GM12878 (cell line): ENCODE data around the gene TRIM54. TPM values are rescaled to one million over a fixed set of nuclear protein-coding genes. Genes with fewer than 3 reads are reported as not detected.

Source experiments
- ATAC-seq: fragments of 200-7000 bp; cut with Tn5 transposase; 3 replicates; pipeline ENCODE4 v1.9.1; 2020; ENCODE audit warnings: mild to moderate bottlenecking, moderate library complexity
- BruUV-seq: library from RNA; stranded (reverse); fragments of 400-500 nt; replicated peaks from 2 replicates; lab custom pipeline; 2021; lab: Mats Ljungman, UMichigan
- CTCF ChIA-PET: fragments of 300-600 bp; sonication (Branson Sonifier 250); formaldehyde crosslinking; extraction: SDS; loops from one replicate; lab custom pipeline; 2021; ENCODE audit warnings: inconsistent platforms; lab: Yijun Ruan, JAX
- POLR2A ChIA-PET: fragments of 350-600 bp; formaldehyde crosslinking; extraction: SDS; loops from one replicate; lab custom pipeline; 2021; ENCODE audit warnings: inconsistent platforms; lab: Charles Lee
- RAD21 ChIA-PET: fragments of 300-600 bp; sonication (Branson Sonifier 250); formaldehyde crosslinking; loops from one replicate; lab custom pipeline; 2023; ENCODE audit warnings: antibody characterized with exemption; ENCODE audit not compliant: unreplicated experiment; lab: Charles Lee
- SMC1A ChIA-PET: fragments of 300-600 bp; sonication (Branson Sonifier 250); formaldehyde crosslinking; loops from one replicate; lab custom pipeline; 2023; ENCODE audit not compliant: unreplicated experiment, uncharacterized antibody; lab: Charles Lee
- DNase-seq: peaks from one replicate; pipeline ENCODE4 v3.0.0-alpha.2; 2011; ENCODE audit warnings: low read depth, low spot score
- FAIRE-seq: peaks from 3 replicates; lab custom pipeline; 2011; peaks lifted over from hg19 to GRCh38; lab: Jason Lieb, UNC
- H2AFZ ChIP-seq: 2 replicates; pipeline ENCODE4 v1.6.0; 2011; ENCODE audit warnings: low read depth, low read length, control low read depth; ENCODE audit not compliant: control insufficient read depth
- H3K27ac ChIP-seq: 2 replicates; pipeline ENCODE4 v1.5.1; 2011; ENCODE audit warnings: control low read depth; ENCODE audit not compliant: control insufficient read depth, insufficient read depth
- H3K27me3 ChIP-seq, 2 experiments: replicated peaks in 1 of 2; 2 replicates each; pipeline versions ENCODE4 v1.6.0 to v1.6.1; 2011; ENCODE audit warnings: low read length in 1 of 2; ENCODE audit not compliant: control insufficient read depth in 2 of 2, insufficient read depth in 2 of 2
- H3K36me3 ChIP-seq, 2 experiments: 2 replicates each; pipeline ENCODE4 v1.5.1; 2011; ENCODE audit warnings: low read length in 1 of 2; ENCODE audit not compliant: control insufficient read depth in 2 of 2, insufficient read depth in 2 of 2
- H3K4me1 ChIP-seq: 2 replicates; pipeline ENCODE4 v1.6.1; 2011; ENCODE audit warnings: mild to moderate bottlenecking, low read length, moderate library complexity, mixed read lengths; ENCODE audit not compliant: control insufficient read depth, insufficient read depth
- H3K4me2 ChIP-seq: 2 replicates; pipeline ENCODE4 v1.6.0; 2011; ENCODE audit warnings: control low read depth; ENCODE audit not compliant: control insufficient read depth, insufficient read depth
- H3K4me3 ChIP-seq: fragments of 200-600 bp; sonication (generic); 2 replicates; pipeline ENCODE4 v1.5.1; 2016
- H3K79me2 ChIP-seq: 2 replicates; pipeline ENCODE4 v1.6.0; 2011; ENCODE audit warnings: low read length; ENCODE audit not compliant: control insufficient read depth, insufficient read depth
- H3K9ac ChIP-seq: 2 replicates; pipeline ENCODE4 v1.8.0; 2011; ENCODE audit warnings: low read length, control low read depth, mixed read lengths; ENCODE audit not compliant: control insufficient read depth, insufficient read depth
- H3K9me3 ChIP-seq: replicated peaks from 3 replicates; pipeline ENCODE4 v1.5.1; 2011; ENCODE audit warnings: mild to moderate bottlenecking, low read length; ENCODE audit not compliant: control insufficient read depth, insufficient read depth
- H4K20me1 ChIP-seq: 2 replicates; pipeline ENCODE4 v1.6.0; 2011; ENCODE audit not compliant: control insufficient read depth, insufficient read depth
- NBN ChIP-seq: fragments of 450-650 bp; IDR thresholded peaks from 2 replicates; pipeline ENCODE4 v1.6.1; 2016
- PAX5 ChIP-seq: IDR thresholded peaks from 2 replicates; pipeline ENCODE4 v1.6.1; 2011; ENCODE audit warnings: low read depth, low read length, borderline replicate concordance
- SMAD1 ChIP-seq: fragments of 450-650 bp; IDR thresholded peaks from 2 replicates; pipeline ENCODE4 v1.6.1; 2018; ENCODE audit warnings: mild to moderate bottlenecking, low read depth; ENCODE audit not compliant: partially characterized antibody
- SP1 ChIP-seq: IDR thresholded peaks from one replicate; pipeline ENCODE4 v1.6.1; 2011; ENCODE audit warnings: low read depth, low read length
- SREBF2 ChIP-seq: IDR thresholded peaks from 2 replicates; pipeline ENCODE4 v1.6.1; 2012; ENCODE audit warnings: mild to moderate bottlenecking, low read length
- STAT3 ChIP-seq: IDR thresholded peaks from 2 replicates; pipeline ENCODE4 v1.6.1; 2011; ENCODE audit warnings: low read depth, low read length, improper control_type of control experiment
- TARDBP ChIP-seq: IDR thresholded peaks from 2 replicates; pipeline ENCODE4 v1.6.1; 2016; ENCODE audit warnings: borderline replicate concordance
- WGBS: methylation state at CpG from one replicate; pipeline ENCODE4 v1.1.6; 2016; ENCODE audit warnings: low lambda C conversion rate; ENCODE audit not compliant: insufficient replicate concordance, insufficient coverage; ENCODE audit errors: missing lambda C conversion rate; 5-methylcytosine and 5-hydroxymethylcytosine counted together
- in situ Hi-C: fragments of 300-500 bp; cut with MboI; formaldehyde crosslinking; loops from 9 replicates; pipeline ENCODE4 v1.14.3; 2018; ENCODE audit warnings: mixed read lengths
- intact Hi-C: fragments of 100-400 bp; cut with micrococcal nuclease; formaldehyde crosslinking; loops from one replicate; pipeline ENCODE4 v1.14.2; 2022; ENCODE audit not compliant: unreplicated experiment
- polyA plus RNA-seq, 11 experiments: library from polyadenylated mRNA; depleted of rRNA in 4 of 11; unstranded in 6 of 11; stranded (reverse) in 5 of 11; fragments of >200 nt; fragmentation: Nextera tagmentation in 4 of 11; fragmentation: Illumina TruSeq in 1 of 11; extraction: Ambion mirVana in 4 of 11; extraction: Trizol in 1 of 11; gene quantifications; 1 replicate in 1 of 11; 2 replicates in 10 of 11; pipeline versions ENCODE4 v1.2.1 to v1.2.3, GENCODE V29; 2011 to 2016; ENCODE audit warnings: inconsistent platforms in 2 of 11, missing spikeins in 2 of 11, low read depth in 1 of 11
- total RNA-seq, 4 experiments: library from RNA; depleted of rRNA in 3 of 4; stranded (reverse); fragments of >200 nt in 3 of 4; fragmentation: Illumina TruSeq in 1 of 4; extraction: Trizol in 1 of 4; gene quantifications; 2 replicates each; pipeline versions ENCODE4 v1.2.1 to v1.2.3, GENCODE V29; 2013 to 2021
- TF ChIP-seq, protein P1 (sequence below): fragments of 450-650 bp; IDR thresholded peaks from 2 replicates; pipeline ENCODE4 v1.6.1; 2017; ENCODE audit warnings: mild to moderate bottlenecking
- TF ChIP-seq, protein P2 (sequence below): IDR thresholded peaks from 2 replicates; pipeline ENCODE4 v1.6.1; 2012; ENCODE audit warnings: improper control_type of control experiment, low read depth, low read length; ENCODE audit not compliant: insufficient replicate concordance

The TRIM54 gene
- total and polyA plus RNA-seq, 10 of the 15 experiments (the other 5 are each of a cell fraction or from before 2014, with no cell fraction given) = 0.03 to 0.08 TPM; not detected in 8

DNA sequence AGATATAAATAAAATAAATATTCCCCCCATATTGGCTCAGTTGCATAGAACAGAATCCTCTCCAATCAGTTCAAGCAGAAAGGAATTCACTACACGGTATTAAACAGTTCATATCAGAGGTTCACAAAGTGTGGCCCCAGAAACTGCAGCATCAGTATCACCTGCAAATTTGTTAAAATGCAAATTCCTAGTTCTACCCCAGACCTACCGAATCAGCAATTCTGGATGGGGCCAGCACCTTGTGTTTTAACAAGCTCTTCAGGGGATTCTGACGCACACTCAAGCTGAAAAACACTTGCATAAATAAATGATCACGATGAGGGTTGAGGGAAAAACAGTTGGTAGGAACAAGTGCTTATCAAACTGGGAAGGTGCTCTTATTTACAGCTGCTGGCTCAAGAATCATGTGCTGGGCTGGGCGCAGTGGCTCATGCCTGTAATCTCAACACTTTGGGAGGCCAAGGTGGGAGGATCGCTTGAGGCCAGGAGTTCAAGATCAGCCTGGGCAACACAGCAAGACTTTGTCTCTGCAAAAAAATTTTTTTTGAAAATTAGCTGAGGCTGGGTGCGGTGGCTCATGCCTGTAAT lies 68.0 kb downstream of the TRIM54 start:
- ChIA-PET CTCF (interaction anchor here (0.7 to 1.5 kb wide), 2 partner anchors 49 to 79 kb away, joined by 3 read pairs; no protein-coding TSS in a partner anchor), RAD21 (no interaction called here), SMC1A (interaction anchor here (1.5 kb wide), 1 partner anchor 21 kb away, joined by 4 read pairs; the partner anchor contains the start of gene SNX17)

More for the DNA sequence above, 68.0 kb downstream of the TRIM54 start:
- 58% methylated on average over 7 of the region's 7 CpGs for WGBS
- Histone ChIP-seq H3K4me1 (no peaks in the 10 kb centered on the region; the same call in 1 of the 2 replicates), H3K9me3 (no peaks in the 10 kb centered on the region), H3K79me2 (peaks cover 63% of the 10 kb centered on the region), H4K20me1 (no peaks in the 10 kb centered on the region), H3K9ac (no peak overlapping the region), H3K27ac (no peak overlapping the region), H3K27me3 (no peaks in the 10 kb centered on the region), H2AFZ (no peak overlapping the region), H3K4me3 (no peak overlapping the region), H3K4me2 (no peak overlapping the region), H3K36me3 (no peaks in the 10 kb centered on the region; a peak in 1 of 4 replicates)
- FAIRE-seq = no peak
- POLR2A ChIA-PET = interaction anchor here (0.5 to 1.2 kb wide), 2 partner anchors 10 to 17 kb away, joined by 4 to 5 read pairs; no protein-coding TSS in a partner anchor
- in situ Hi-C loops (no loop called here), intact Hi-C loops (loop anchor here (10.0 kb wide), 1 partner anchor 135 kb away; the partner anchor contains the start of genes ATRAID, CAD and SLC5A6)
- TF ChIP-seq, protein P1, sequence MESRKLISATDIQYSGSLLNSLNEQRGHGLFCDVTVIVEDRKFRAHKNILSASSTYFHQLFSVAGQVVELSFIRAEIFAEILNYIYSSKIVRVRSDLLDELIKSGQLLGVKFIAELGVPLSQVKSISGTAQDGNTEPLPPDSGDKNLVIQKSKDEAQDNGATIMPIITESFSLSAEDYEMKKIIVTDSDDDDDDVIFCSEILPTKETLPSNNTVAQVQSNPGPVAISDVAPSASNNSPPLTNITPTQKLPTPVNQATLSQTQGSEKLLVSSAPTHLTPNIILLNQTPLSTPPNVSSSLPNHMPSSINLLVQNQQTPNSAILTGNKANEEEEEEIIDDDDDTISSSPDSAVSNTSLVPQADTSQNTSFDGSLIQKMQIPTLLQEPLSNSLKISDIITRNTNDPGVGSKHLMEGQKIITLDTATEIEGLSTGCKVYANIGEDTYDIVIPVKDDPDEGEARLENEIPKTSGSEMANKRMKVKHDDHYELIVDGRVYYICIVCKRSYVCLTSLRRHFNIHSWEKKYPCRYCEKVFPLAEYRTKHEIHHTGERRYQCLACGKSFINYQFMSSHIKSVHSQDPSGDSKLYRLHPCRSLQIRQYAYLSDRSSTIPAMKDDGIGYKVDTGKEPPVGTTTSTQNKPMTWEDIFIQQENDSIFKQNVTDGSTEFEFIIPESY = no peak
- TF ChIP-seq SMAD1 (no peak), STAT3 (no peak), SP1 (no peak), NBN (no peak), PAX5 (no peak), SREBF2 (no peak), TARDBP (no peak)
- TF ChIP-seq, protein P2, sequence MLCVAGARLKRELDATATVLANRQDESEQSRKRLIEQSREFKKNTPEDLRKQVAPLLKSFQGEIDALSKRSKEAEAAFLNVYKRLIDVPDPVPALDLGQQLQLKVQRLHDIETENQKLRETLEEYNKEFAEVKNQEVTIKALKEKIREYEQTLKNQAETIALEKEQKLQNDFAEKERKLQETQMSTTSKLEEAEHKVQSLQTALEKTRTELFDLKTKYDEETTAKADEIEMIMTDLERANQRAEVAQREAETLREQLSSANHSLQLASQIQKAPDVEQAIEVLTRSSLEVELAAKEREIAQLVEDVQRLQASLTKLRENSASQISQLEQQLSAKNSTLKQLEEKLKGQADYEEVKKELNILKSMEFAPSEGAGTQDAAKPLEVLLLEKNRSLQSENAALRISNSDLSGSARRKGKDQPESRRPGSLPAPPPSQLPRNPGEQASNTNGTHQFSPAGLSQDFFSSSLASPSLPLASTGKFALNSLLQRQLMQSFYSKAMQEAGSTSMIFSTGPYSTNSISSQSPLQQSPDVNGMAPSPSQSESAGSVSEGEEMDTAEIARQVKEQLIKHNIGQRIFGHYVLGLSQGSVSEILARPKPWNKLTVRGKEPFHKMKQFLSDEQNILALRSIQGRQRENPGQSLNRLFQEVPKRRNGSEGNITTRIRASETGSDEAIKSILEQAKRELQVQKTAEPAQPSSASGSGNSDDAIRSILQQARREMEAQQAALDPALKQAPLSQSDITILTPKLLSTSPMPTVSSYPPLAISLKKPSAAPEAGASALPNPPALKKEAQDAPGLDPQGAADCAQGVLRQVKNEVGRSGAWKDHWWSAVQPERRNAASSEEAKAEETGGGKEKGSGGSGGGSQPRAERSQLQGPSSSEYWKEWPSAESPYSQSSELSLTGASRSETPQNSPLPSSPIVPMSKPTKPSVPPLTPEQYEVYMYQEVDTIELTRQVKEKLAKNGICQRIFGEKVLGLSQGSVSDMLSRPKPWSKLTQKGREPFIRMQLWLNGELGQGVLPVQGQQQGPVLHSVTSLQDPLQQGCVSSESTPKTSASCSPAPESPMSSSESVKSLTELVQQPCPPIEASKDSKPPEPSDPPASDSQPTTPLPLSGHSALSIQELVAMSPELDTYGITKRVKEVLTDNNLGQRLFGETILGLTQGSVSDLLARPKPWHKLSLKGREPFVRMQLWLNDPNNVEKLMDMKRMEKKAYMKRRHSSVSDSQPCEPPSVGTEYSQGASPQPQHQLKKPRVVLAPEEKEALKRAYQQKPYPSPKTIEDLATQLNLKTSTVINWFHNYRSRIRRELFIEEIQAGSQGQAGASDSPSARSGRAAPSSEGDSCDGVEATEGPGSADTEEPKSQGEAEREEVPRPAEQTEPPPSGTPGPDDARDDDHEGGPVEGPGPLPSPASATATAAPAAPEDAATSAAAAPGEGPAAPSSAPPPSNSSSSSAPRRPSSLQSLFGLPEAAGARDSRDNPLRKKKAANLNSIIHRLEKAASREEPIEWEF = no peak
- no peak for ATAC-seq
- no TSS peak for BruUV-seq
- no peak for DNase-seq
